Duodenal mucosa (tissue), 2 donors: Measurements from ENCODE around the gene GRK4.

Experiments used
- H3K27ac ChIP-seq: one replicate; pipeline ENCODE4 v1.7.0; 2013; ENCODE audit warnings: low read depth, low read length
- H3K27me3 ChIP-seq, 2 donors: one replicate each; pipeline ENCODE4 v1.7.0; 2013; ENCODE audit warnings: low read length in 2 of 2, control low read depth in 1 of 2; ENCODE audit not compliant: insufficient read depth in 2 of 2, control insufficient read depth in 1 of 2
- H3K36me3 ChIP-seq, 2 donors: one replicate each; pipeline ENCODE4 v1.7.0; 2013; ENCODE audit warnings: low read length in 2 of 2, control low read depth in 1 of 2; ENCODE audit not compliant: insufficient read depth in 2 of 2, control insufficient read depth in 1 of 2
- H3K4me1 ChIP-seq, 2 donors: one replicate each; pipeline ENCODE4 v1.7.0; 2013; ENCODE audit warnings: low read length in 2 of 2, control low read depth in 1 of 2; ENCODE audit not compliant: insufficient read depth in 2 of 2, control insufficient read depth in 1 of 2
- H3K4me3 ChIP-seq, 2 donors: one replicate each; pipeline ENCODE4 v1.7.0; 2013; ENCODE audit warnings: low read length in 2 of 2, low read depth in 1 of 2
- H3K9ac ChIP-seq, 2 donors: one replicate each; pipeline ENCODE4 v1.7.0; 2013; ENCODE audit warnings: low read length in 2 of 2, low read depth in 1 of 2
- H3K9me3 ChIP-seq, 2 donors: one replicate each; pipeline ENCODE4 v1.7.0; 2013; ENCODE audit warnings: low read length in 2 of 2, control low read depth in 1 of 2; ENCODE audit not compliant: control insufficient read depth in 1 of 2

GRK4 gene

GRCh38 chr4:3083732-3084131, 120.4 kb downstream of the GRK4 start:
- no peaks in the 10 kb centered on the region for H3K9me3 ChIP-seq
- H3K4me1 ChIP-seq = peaks cover 10 to 16% of the 10 kb centered on the region in 2 donors
- H3K4me3 ChIP-seq = no peak overlapping the region
- peaks cover 0 to 9% of the 10 kb centered on the region in 2 donors for H3K36me3 ChIP-seq
- no peaks in the 10 kb centered on the region for H3K27me3 ChIP-seq
- no peak overlapping the region for H3K9ac ChIP-seq
- H3K27ac ChIP-seq = no peak overlapping the region

- Histone ChIP-seq H3K9ac (no peak overlapping the region), H3K4me3 (no peak overlapping the region), H3K36me3 (peaks cover 0 to 9% of the 10 kb centered on the region in 2 donors), H3K27me3 (no peaks in the 10 kb centered on the region), H3K4me1 (peaks cover 10% of the 10 kb centered on the region in 2 donors), H3K27ac (no peak overlapping the region), H3K9me3 (no peaks in the 10 kb centered on the region)
These were observed 122.7 kb downstream of the GRK4 start for GRCh38 chr4:3085948-3086670.

- Histone ChIP-seq H3K27ac (no peak overlapping the region), H3K36me3 (peaks cover 0 to 9% of the 10 kb centered on the region in 2 donors), H3K9me3 (no peaks in the 10 kb centered on the region), H3K27me3 (no peaks in the 10 kb centered on the region), H3K9ac (no peak overlapping the region), H3K4me3 (no peak overlapping the region), H3K4me1 (peaks cover 10% of the 10 kb centered on the region in 2 donors)
These were observed 123.9 kb downstream of the GRK4 start for GRCh38 chr4:3087115-3087797.
